NCI-H2171 treated with DMSO at 0.1 percent for 48 hours (cell line): Measurements from ENCODE around the gene ADD1.

Source experiments
- DNase-seq: peaks from one replicate; lab custom pipeline; 2025; lab: John Stamatoyannopoulos, UW

ADD1 gene

GRCh38 chr4:2859514-2859913 is 15.9 kb downstream of the ADD1 start:
- DNase-seq, result no peak

- DNase-seq, result no peak
Observed at GRCh38 chr4:2860391-2861348, 17.0 kb downstream of the ADD1 start.

- DNase-seq, result no peak
Observed at GRCh38 chr4:2861631-2862436, 18.2 kb downstream of the ADD1 start.

GRCh38 chr4:2862528-2862927 is 18.9 kb downstream of the ADD1 start:
- DNase-seq, result no peak

GRCh38 chr4:2863649-2864048 is 20.0 kb downstream of the ADD1 start:
- no peak for DNase-seq

GRCh38 chr4:2865196-2865780 is 21.6 kb downstream of the ADD1 start:
- no peak for DNase-seq

GRCh38 chr4:2866160-2866861 is 22.7 kb downstream of the ADD1 start:
- no peak for DNase-seq

- DNase-seq, result no peak
Observed at GRCh38 chr4:2866891-2867290, 23.2 kb downstream of the ADD1 start.

- DNase-seq, result no peak
Observed at GRCh38 chr4:2867758-2868491, 24.3 kb downstream of the ADD1 start.

GRCh38 chr4:2868877-2869487 is 25.3 kb downstream of the ADD1 start:
- no peak for DNase-seq

- DNase-seq, result no peak
Observed at GRCh38 chr4:2869659-2870058, 26.0 kb downstream of the ADD1 start.

- DNase-seq, result no peak
Observed at GRCh38 chr4:2870082-2870481, 26.4 kb downstream of the ADD1 start.

- no peak for DNase-seq
Observed at GRCh38 chr4:2871466-2871865, 27.8 kb downstream of the ADD1 start.

- DNase-seq, result peak; percentile 12
Observed at GRCh38 chr4:2871911-2872310, 28.3 kb downstream of the ADD1 start.

GRCh38 chr4:2873329-2873728 is 29.7 kb downstream of the ADD1 start:
- no peak for DNase-seq

- no peak for DNase-seq
Observed at GRCh38 chr4:2874861-2875260, 31.2 kb downstream of the ADD1 start.

GRCh38 chr4:2875556-2875955 is 31.9 kb downstream of the ADD1 start:
- DNase-seq, result no peak

- DNase-seq, result no peak
Observed at GRCh38 chr4:2878346-2878745, 34.7 kb downstream of the ADD1 start.

GRCh38 chr4:2879026-2879425 is 35.4 kb downstream of the ADD1 start:
- DNase-seq, result no peak

GRCh38 chr4:2881431-2881830 is 37.8 kb downstream of the ADD1 start:
- DNase-seq, result no peak

GRCh38 chr4:2882341-2882740 is 38.7 kb downstream of the ADD1 start:
- DNase-seq, result no peak
